Measurements from ENCODE around the gene NCR2.
A peak's percentile ranks its signal among the peaks of the same experiment; 100 is the strongest.

Gene NCR2, protein sequence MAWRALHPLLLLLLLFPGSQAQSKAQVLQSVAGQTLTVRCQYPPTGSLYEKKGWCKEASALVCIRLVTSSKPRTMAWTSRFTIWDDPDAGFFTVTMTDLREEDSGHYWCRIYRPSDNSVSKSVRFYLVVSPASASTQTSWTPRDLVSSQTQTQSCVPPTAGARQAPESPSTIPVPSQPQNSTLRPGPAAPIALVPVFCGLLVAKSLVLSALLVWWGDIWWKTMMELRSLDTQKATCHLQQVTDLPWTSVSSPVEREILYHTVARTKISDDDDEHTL

DNA sequence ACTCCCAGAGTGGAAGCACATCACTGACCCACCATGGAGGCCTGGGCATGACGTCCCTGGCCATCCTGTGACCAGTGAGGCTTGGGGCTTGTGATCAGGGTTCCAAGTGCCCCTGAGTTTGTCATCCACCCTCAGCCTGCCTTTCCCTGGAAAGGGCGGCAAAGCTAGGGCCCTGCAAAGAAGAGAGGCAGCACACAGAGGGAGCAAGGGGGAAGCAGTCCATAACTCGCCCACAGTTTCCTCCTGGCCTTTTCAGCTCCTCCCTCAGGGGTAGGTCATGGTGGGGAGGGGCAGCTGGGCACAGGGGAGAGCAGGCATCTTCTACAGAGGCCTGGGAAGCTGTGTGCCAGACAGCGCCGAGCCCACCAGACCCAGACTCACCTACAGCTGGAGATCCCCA is at the start of gene NCR2:
NCR2 (plus strand) TSS at position 313 of the 400 bp plus-strand sequence. CDS start 269 bp downstream, outside the sequence.
- DNase-seq (ENCODE audit: low spot score) (no peak), ATAC-seq (ENCODE audit: low read depth) (no peak)
- no peak for TF ChIP-seq CTCF (IDR thresholded peaks at IDR 0.05; ENCODE audit: poor library complexity, severe bottlenecking)
- H3K4me3 ChIP-seq (ENCODE audit: severe bottlenecking): no peak within 1 kb of the TSS
- no peak within 1 kb of the TSS for H3K27ac ChIP-seq (ENCODE audit: poor library complexity, severe bottlenecking)
- no peaks in the 10 kb centered on the region for H3K36me3 ChIP-seq (ENCODE audit: low read depth)
- no peaks in the 10 kb centered on the region for H3K4me1 ChIP-seq (ENCODE audit: insufficient read depth, poor library complexity, severe bottlenecking)
- H3K27me3 ChIP-seq (ENCODE audit: insufficient read depth, poor library complexity, severe bottlenecking): peaks cover 19% of the 10 kb centered on the region
- no peaks in the 10 kb centered on the region for H3K9me3 ChIP-seq (ENCODE audit: severe bottlenecking)

- no peak for TF ChIP-seq CTCF (IDR thresholded peaks at IDR 0.05; ENCODE audit: poor library complexity, severe bottlenecking)
- Histone ChIP-seq H3K4me1 (ENCODE audit: insufficient read depth, poor library complexity, severe bottlenecking) (peaks cover 24% of the 10 kb centered on the region), H3K36me3 (ENCODE audit: low read depth) (no peaks in the 10 kb centered on the region), H3K27ac (ENCODE audit: poor library complexity, severe bottlenecking) (peak within 1 kb of the TSS; percentile 11), H3K4me3 (ENCODE audit: severe bottlenecking) (no peak within 1 kb of the TSS), H3K9me3 (ENCODE audit: severe bottlenecking) (no peaks in the 10 kb centered on the region), H3K27me3 (ENCODE audit: insufficient read depth, poor library complexity, severe bottlenecking) (no peaks in the 10 kb centered on the region)
- peak; percentile 89 for ATAC-seq (ENCODE audit: low read depth)
- no peak for DNase-seq (ENCODE audit: low spot score)
These were observed 48.7 kb upstream of the NCR2 start, which contains the start of gene TREM1 for GRCh38 chr6:41286544-41287346. TREM1 (minus strand) TSS chr6:41286682; CDS start chr6:41286655, 27 bp downstream.

DNA sequence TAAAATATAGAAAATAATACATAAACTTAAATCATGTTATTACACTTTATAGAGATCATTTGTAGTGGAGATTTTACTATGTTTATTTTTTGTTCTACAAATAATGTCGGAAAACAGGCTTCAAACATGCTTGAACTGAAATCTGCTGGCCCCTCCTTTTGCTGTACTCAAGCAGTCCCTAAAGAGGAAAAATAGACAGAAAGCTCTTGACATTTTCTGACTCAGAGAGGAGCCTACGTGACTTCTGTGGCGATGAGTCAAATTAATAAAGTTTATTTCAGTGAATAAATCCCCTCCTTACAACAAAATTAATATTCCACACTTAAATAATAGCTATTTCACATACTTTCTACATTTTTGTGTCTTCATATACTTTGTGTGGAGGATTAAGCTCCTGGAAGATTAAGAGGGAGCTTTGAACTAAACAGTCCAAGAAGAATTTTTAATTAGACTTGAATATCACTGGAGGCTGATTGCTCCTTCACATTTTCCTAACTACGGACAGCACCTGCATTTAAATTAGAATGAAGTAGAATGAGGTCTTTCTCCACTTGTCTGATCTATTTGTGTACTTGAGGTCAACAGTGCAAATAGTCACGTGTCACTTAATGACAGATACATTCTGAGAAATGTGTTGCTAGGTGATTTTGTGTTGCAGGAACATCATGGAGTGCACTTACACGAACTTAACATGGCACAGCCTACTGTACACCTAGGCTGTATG is 47.2 kb upstream of the NCR2 start:
- H3K9me3 ChIP-seq (ENCODE audit: severe bottlenecking): no peaks in the 10 kb centered on the region
- peak; percentile 65 for ATAC-seq (ENCODE audit: low read depth)
- no peaks in the 10 kb centered on the region for H3K27me3 ChIP-seq (ENCODE audit: insufficient read depth, poor library complexity, severe bottlenecking)
- no peak for TF ChIP-seq CTCF (IDR thresholded peaks at IDR 0.05; ENCODE audit: poor library complexity, severe bottlenecking)
- no peak for DNase-seq (ENCODE audit: low spot score)
- H3K4me3 ChIP-seq (ENCODE audit: severe bottlenecking): no peak overlapping the region
- H3K27ac ChIP-seq (ENCODE audit: poor library complexity, severe bottlenecking): peak overlapping the region; percentile 11
- H3K4me1 ChIP-seq (ENCODE audit: insufficient read depth, poor library complexity, severe bottlenecking): peaks cover 24% of the 10 kb centered on the region
- H3K36me3 ChIP-seq (ENCODE audit: low read depth): no peaks in the 10 kb centered on the region

DNA sequence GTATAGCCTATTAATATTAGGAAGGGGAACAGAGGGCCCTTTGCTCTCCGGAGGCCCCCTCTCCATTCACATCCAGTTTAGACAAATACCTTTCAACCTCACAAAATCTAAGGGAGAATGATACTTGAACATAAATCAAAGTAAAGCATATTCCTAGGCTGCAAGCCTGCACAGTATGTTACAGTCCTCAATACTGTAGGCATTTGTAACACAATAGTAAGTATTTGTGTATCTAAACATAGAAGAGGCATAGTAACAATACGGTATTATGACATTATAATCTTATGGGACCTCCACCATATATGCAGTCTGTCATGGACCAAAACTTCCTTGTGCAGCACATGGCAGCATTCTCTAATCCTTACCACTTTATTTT is 46.7 kb upstream of the NCR2 start:
- peak overlapping the region; percentile 11 for H3K27ac ChIP-seq (ENCODE audit: poor library complexity, severe bottlenecking)
- peaks cover 24% of the 10 kb centered on the region for H3K4me1 ChIP-seq (ENCODE audit: insufficient read depth, poor library complexity, severe bottlenecking)
- no peak for DNase-seq (ENCODE audit: low spot score)
- H3K9me3 ChIP-seq (ENCODE audit: severe bottlenecking): no peaks in the 10 kb centered on the region
- no peaks in the 10 kb centered on the region for H3K27me3 ChIP-seq (ENCODE audit: insufficient read depth, poor library complexity, severe bottlenecking)
- TF ChIP-seq CTCF (IDR thresholded peaks at IDR 0.05; ENCODE audit: poor library complexity, severe bottlenecking): no peak
- H3K36me3 ChIP-seq (ENCODE audit: low read depth): no peaks in the 10 kb centered on the region
- no peak for ATAC-seq (ENCODE audit: low read depth)
- no peak overlapping the region for H3K4me3 ChIP-seq (ENCODE audit: severe bottlenecking)

Data from RWPE2 (cell line).